SK-N-SH (cell line): Measurements from ENCODE around the gene NPAS3.

Experiments
- EP300 ChIP-seq, 2 experiments: IDR thresholded peaks; 2 replicates each; pipeline versions ENCODE4 v1.4.0 to v1.6.1; 2012; ENCODE audit warnings: borderline replicate concordance in 1 of 2, low read depth in 1 of 2, low read length in 1 of 2
- EZH2phosphoT487 ChIP-seq: fragments of 200-600 bp; sonication (generic); IDR thresholded peaks from 2 replicates; pipeline ENCODE4 v1.6.1; 2017; ENCODE audit warnings: low read depth, mixed run types, mild to moderate bottlenecking, antibody characterized with exemption, moderate library complexity, borderline replicate concordance
- GATA2 ChIP-seq: sonication (generic); formaldehyde crosslinking; IDR thresholded peaks from 2 replicates; pipeline ENCODE4 v1.5.0; 2020; ENCODE audit warnings: mild to moderate bottlenecking, missing genetic modification reagents
- MAX ChIP-seq: IDR thresholded peaks from 2 replicates; pipeline ENCODE4 v1.4.0; 2012; ENCODE audit warnings: low read depth
- NFIC ChIP-seq: IDR thresholded peaks from 2 replicates; pipeline ENCODE4 v1.4.0; 2012; ENCODE audit warnings: borderline replicate concordance
- NRF1 ChIP-seq: IDR thresholded peaks from 2 replicates; pipeline ENCODE4 v1.6.1; 2012; ENCODE audit warnings: low read depth, mild to moderate bottlenecking, low read length
- POLR2AphosphoS5 ChIP-seq: IDR thresholded peaks from 2 replicates; pipeline ENCODE4 v1.6.1; 2012; ENCODE audit warnings: low read depth, low read length
- RAD21 ChIP-seq: IDR thresholded peaks from 2 replicates; pipeline ENCODE4 v1.6.1; 2012; ENCODE audit warnings: mild to moderate bottlenecking, low read length
- TEAD4 ChIP-seq: IDR thresholded peaks from 2 replicates; pipeline ENCODE4 v1.4.0; 2012; ENCODE audit warnings: mild to moderate bottlenecking, borderline replicate concordance; ENCODE audit not compliant: insufficient read depth
- TF ChIP-seq, protein P1 (sequence below): fragments of 200-600 bp; sonication (generic); IDR thresholded peaks from 2 replicates; pipeline ENCODE4 v1.6.1; 2017; ENCODE audit warnings: antibody characterized with exemption, mild to moderate bottlenecking, moderate library complexity
- TF ChIP-seq, protein P2 (sequence below): IDR thresholded peaks from 2 replicates; pipeline ENCODE4 v1.6.1; 2012; ENCODE audit warnings: mild to moderate bottlenecking, low read depth, low read length, moderate library complexity
- TF ChIP-seq, protein P3 (sequence below): fragments of 150-350 bp; IDR thresholded peaks from 2 replicates; pipeline ENCODE4 v1.6.1; 2017; ENCODE audit warnings: antibody characterized with exemption, low read length, low read depth, borderline replicate concordance

- TF ChIP-seq EZH2phosphoT487, result no peak
- TF ChIP-seq, protein P1, sequence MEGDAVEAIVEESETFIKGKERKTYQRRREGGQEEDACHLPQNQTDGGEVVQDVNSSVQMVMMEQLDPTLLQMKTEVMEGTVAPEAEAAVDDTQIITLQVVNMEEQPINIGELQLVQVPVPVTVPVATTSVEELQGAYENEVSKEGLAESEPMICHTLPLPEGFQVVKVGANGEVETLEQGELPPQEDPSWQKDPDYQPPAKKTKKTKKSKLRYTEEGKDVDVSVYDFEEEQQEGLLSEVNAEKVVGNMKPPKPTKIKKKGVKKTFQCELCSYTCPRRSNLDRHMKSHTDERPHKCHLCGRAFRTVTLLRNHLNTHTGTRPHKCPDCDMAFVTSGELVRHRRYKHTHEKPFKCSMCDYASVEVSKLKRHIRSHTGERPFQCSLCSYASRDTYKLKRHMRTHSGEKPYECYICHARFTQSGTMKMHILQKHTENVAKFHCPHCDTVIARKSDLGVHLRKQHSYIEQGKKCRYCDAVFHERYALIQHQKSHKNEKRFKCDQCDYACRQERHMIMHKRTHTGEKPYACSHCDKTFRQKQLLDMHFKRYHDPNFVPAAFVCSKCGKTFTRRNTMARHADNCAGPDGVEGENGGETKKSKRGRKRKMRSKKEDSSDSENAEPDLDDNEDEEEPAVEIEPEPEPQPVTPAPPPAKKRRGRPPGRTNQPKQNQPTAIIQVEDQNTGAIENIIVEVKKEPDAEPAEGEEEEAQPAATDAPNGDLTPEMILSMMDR, result no peak
- TF ChIP-seq RAD21, result no peak
- TF ChIP-seq NRF1, result no peak
- no peak for TF ChIP-seq POLR2AphosphoS5
- TF ChIP-seq, protein P2, sequence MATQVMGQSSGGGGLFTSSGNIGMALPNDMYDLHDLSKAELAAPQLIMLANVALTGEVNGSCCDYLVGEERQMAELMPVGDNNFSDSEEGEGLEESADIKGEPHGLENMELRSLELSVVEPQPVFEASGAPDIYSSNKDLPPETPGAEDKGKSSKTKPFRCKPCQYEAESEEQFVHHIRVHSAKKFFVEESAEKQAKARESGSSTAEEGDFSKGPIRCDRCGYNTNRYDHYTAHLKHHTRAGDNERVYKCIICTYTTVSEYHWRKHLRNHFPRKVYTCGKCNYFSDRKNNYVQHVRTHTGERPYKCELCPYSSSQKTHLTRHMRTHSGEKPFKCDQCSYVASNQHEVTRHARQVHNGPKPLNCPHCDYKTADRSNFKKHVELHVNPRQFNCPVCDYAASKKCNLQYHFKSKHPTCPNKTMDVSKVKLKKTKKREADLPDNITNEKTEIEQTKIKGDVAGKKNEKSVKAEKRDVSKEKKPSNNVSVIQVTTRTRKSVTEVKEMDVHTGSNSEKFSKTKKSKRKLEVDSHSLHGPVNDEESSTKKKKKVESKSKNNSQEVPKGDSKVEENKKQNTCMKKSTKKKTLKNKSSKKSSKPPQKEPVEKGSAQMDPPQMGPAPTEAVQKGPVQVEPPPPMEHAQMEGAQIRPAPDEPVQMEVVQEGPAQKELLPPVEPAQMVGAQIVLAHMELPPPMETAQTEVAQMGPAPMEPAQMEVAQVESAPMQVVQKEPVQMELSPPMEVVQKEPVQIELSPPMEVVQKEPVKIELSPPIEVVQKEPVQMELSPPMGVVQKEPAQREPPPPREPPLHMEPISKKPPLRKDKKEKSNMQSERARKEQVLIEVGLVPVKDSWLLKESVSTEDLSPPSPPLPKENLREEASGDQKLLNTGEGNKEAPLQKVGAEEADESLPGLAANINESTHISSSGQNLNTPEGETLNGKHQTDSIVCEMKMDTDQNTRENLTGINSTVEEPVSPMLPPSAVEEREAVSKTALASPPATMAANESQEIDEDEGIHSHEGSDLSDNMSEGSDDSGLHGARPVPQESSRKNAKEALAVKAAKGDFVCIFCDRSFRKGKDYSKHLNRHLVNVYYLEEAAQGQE, result no peak
- no peak for TF ChIP-seq TEAD4
- no peak for TF ChIP-seq GATA2 (CRISPR knock-in tag)
- no peak for TF ChIP-seq EP300 (IDR thresholded peaks at IDR 0.05; ENCODE audit: borderline replicate concordance in 1 of 2, low read depth in 1 of 2, low read length in 1 of 2)
- no peak for TF ChIP-seq NFIC
- TF ChIP-seq, protein P3, sequence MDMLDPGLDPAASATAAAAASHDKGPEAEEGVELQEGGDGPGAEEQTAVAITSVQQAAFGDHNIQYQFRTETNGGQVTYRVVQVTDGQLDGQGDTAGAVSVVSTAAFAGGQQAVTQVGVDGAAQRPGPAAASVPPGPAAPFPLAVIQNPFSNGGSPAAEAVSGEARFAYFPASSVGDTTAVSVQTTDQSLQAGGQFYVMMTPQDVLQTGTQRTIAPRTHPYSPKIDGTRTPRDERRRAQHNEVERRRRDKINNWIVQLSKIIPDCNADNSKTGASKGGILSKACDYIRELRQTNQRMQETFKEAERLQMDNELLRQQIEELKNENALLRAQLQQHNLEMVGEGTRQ, result no peak
- no peak for TF ChIP-seq MAX
Measured at GRCh38 chr14:33454022-33454595, 515.4 kb downstream of the NPAS3 start.
